ENCODE data around the gene PCDHGB2.
A peak's percentile ranks its signal among the peaks of the same experiment; 100 is the strongest.
"Not testable (repeated sequence)": the region's sequence is repeated elsewhere in the genome, so short reads cannot be mapped to it uniquely, and the experiment has no call there.

The PCDHGB2 gene

DNA sequence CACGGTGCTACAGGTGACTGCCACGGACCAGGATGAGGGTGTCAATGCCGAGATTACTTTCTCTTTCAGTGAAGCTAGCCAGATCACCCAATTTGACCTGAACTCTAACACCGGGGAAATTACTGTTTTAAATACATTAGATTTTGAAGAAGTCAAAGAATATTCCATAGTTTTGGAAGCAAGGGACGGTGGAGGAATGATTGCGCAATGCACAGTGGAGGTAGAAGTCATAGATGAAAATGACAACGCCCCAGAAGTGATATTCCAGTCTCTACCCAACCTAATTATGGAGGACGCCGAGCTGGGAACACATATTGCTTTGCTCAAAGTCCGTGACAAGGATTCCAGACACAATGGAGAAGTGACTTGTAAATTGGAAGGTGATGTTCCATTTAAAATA lies 28.9 kb downstream of the PCDHGB2 start:
- TF ChIP-seq, protein P1, sequence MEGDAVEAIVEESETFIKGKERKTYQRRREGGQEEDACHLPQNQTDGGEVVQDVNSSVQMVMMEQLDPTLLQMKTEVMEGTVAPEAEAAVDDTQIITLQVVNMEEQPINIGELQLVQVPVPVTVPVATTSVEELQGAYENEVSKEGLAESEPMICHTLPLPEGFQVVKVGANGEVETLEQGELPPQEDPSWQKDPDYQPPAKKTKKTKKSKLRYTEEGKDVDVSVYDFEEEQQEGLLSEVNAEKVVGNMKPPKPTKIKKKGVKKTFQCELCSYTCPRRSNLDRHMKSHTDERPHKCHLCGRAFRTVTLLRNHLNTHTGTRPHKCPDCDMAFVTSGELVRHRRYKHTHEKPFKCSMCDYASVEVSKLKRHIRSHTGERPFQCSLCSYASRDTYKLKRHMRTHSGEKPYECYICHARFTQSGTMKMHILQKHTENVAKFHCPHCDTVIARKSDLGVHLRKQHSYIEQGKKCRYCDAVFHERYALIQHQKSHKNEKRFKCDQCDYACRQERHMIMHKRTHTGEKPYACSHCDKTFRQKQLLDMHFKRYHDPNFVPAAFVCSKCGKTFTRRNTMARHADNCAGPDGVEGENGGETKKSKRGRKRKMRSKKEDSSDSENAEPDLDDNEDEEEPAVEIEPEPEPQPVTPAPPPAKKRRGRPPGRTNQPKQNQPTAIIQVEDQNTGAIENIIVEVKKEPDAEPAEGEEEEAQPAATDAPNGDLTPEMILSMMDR (IDR thresholded peaks at IDR 0.05; ENCODE audit: borderline replicate concordance, control extremely low read depth, extremely low read depth, insufficient read depth, missing control alignments) = no peak
- no peak for DNase-seq (ENCODE audit: low spot score)
- in situ Hi-C loops (cut with MboI; ENCODE audit: low sequenced_read_pairs, unreplicated experiment) = no loop called here

DNA sequence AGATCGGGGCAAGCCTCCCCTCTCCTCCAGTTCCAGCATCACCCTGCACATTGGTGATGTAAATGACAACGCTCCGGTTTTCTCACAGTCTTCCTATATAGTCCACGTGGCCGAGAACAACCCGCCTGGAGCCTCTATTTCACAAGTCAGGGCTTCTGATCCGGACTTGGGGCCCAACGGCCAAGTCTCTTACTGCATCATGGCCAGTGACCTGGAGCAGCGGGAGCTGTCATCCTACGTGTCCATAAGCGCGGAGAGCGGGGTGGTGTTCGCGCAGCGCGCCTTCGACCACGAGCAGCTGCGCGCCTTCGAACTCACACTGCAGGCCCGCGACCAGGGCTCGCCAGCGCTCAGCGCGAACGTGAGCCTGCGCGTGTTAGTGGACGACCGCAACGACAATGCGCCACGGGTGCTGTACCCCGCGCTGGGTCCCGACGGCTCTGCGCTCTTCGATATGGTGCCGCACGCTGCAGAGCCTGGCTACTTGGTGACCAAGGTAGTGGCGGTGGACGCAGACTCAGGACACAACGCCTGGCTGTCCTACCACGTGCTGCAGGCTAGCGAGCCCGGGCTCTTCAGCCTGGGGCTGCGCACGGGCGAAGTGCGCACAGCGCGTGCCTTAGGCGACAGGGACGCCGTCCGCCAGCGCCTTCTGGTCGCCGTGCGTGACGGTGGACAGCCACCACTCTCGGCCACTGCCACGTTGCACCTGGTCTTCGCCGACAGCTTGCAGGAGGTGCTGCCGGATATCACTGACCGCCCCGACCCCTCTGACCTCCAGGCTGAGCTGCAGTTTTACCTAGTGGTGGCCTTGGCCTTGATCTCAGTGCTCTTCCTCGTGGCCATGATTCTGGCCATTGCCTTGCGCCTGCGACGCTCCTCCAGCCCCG lies 29.6 kb downstream of the PCDHGB2 start:
- DNase-seq (ENCODE audit: low spot score) = no peak
- TF ChIP-seq, protein P1 (IDR thresholded peaks at IDR 0.05; ENCODE audit: borderline replicate concordance, control extremely low read depth, extremely low read depth, insufficient read depth, missing control alignments) = no peak
- in situ Hi-C loops (cut with MboI; ENCODE audit: low sequenced_read_pairs, unreplicated experiment) = no loop called here

DNA sequence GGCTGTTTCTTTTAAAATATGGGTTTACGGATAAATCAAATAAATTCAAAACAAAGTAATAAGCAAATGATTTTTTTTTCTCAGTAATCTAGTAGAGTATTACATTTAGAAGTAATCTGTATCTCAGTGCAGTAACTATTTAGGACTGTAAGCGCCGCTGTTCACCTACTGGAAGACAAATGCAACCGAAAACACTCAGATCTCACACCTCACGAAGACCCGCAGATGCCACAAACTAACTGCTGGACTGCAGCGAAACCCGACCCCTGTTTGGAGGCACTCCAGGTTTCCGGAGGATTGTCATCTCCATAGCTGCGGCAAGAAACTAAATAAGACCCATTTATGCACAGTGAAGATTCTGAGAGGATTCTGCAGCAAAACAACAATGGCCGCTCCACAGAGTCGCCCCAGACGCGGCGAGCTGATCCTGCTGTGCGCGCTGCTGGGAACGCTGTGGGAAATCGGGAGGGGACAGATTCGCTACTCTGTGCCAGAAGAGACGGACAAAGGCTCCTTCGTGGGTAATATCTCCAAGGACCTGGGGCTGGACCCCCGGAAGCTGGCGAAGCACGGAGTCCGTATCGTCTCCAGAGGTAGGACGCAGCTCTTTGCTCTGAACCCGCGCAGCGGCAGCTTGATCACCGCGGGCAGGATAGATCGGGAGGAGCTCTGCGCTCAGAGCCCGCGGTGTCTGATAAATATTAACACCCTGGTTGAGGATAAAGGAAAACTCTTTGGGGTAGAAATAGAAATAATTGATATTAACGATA lies 32.8 kb downstream of the PCDHGB2 start, which contains the start of gene PCDHGA8:
Gene PCDHGA8 (plus strand): TSS at position 205 of the 770 bp plus-strand sequence. CDS start 181 bp downstream, at position 386.
- in situ Hi-C loops (cut with MboI; ENCODE audit: low sequenced_read_pairs, unreplicated experiment) = no loop called here
- no peak for DNase-seq (ENCODE audit: low spot score)
- TF ChIP-seq, protein P1 (IDR thresholded peaks at IDR 0.05; ENCODE audit: borderline replicate concordance, control extremely low read depth, extremely low read depth, insufficient read depth, missing control alignments) = no peak

DNA sequence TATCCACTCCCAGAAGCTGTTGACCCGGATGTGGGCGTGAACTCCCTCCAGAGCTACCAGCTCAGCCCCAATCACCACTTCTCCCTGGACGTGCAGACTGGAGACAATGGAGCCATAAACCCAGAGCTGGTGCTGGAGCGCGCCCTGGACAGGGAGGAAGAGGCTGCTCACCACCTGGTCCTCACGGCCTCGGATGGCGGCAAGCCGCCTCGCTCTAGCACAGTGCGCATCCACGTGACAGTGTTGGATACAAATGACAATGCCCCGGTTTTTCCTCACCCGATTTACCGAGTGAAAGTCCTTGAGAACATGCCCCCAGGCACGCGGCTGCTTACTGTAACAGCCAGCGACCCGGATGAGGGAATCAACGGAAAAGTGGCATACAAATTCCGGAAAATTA lies 33.5 kb downstream of the PCDHGB2 start:
- DNase-seq (ENCODE audit: low spot score) = no peak
- TF ChIP-seq, protein P1 (IDR thresholded peaks at IDR 0.05; ENCODE audit: borderline replicate concordance, control extremely low read depth, extremely low read depth, insufficient read depth, missing control alignments) = no peak
- in situ Hi-C loops (cut with MboI; ENCODE audit: low sequenced_read_pairs, unreplicated experiment) = no loop called here

DNA sequence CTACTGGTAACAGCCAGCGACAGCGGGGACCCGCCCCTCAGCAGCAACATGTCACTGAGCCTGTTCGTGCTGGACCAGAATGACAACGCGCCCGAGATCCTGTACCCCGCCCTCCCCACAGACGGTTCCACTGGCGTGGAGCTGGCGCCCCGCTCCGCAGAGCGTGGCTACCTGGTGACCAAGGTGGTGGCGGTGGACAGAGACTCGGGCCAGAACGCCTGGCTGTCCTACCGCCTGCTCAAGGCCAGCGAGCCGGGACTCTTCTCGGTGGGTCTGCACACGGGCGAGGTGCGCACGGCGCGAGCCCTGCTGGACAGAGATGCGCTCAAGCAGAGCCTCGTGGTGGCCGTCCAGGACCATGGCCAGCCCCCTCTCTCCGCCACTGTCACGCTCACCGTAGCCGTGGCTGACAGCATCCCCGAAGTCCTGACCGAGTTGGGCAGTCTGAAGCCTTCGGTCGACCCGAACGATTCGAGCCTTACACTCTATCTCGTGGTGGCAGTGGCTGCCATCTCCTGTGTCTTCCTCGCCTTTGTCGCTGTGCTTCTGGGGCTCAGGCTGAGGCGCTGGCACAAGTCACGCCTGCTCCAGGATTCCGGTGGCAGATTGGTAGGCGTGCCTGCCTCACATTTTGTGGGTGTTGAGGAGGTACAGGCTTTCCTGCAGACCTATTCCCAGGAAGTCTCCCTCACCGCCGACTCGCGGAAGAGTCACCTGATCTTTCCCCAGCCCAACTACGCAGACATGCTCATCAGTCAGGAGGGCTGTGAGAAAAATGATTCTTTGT lies 34.8 kb downstream of the PCDHGB2 start:
- in situ Hi-C loops (cut with MboI; ENCODE audit: low sequenced_read_pairs, unreplicated experiment); DNase-seq (ENCODE audit: low spot score): not testable (repeated sequence)

DNA sequence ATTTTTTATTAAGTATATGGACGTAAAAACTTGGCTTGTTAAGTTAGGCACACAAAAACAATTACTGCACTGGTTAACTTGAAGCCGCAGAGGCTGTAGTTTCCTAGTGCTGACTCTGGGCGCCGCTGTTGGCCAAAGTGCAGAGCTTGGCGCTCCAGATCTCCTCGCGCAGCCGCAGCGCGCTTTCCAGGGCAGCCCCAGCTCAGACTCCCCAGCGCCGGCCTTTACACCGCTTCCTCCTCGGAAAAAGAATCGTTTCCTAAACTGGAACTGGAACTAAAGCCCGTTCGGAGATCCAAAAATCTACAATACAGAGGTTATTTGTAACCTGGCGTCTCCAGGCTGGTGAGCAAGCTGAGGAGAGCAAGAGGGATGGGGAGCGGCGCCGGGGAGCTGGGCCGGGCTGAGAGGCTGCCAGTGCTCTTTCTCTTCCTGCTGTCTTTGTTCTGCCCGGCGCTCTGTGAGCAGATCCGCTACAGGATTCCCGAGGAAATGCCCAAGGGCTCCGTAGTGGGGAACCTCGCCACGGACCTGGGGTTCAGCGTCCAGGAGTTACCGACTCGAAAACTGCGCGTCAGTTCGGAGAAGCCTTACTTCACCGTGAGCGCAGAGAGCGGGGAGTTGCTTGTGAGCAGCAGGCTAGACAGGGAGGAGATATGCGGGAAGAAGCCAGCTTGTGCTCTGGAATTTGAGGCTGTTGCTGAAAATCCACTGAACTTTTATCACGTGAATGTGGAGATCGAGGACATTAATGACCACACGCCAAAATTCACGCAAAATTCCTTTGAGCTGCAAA lies 38.2 kb downstream of the PCDHGB2 start, which contains the start of gene PCDHGB5:
Gene PCDHGB5 (plus strand): TSS at position 192 of the 796 bp plus-strand sequence. CDS start 181 bp downstream, at position 373.
- in situ Hi-C loops (cut with MboI; ENCODE audit: low sequenced_read_pairs, unreplicated experiment) = not testable (repeated sequence)

More for the DNA sequence above, 38.2 kb downstream of the PCDHGB2 start, which contains the start of gene PCDHGB5:
- TF ChIP-seq, protein P1 (IDR thresholded peaks at IDR 0.05; ENCODE audit: borderline replicate concordance, control extremely low read depth, extremely low read depth, insufficient read depth, missing control alignments) = peak; percentile 73
- DNase-seq (ENCODE audit: low spot score) = peak; percentile 59

Data from GM13976 (cell line).